ENCODE data around the gene CFAP57.

The CFAP57 gene

GRCh38 chr1:43286115-43286514 is 114.0 kb downstream of the CFAP57 start:
- no peak for DNase-seq (ENCODE audit: extremely low read depth, low read depth)
- no peak for TF ChIP-seq CTCF (IDR thresholded peaks at IDR 0.05; ENCODE audit: low read depth, low read length)

- DNase-seq (ENCODE audit: extremely low read depth, low read depth): no peak
- TF ChIP-seq CTCF (IDR thresholded peaks at IDR 0.05; ENCODE audit: low read depth, low read length): no peak
These were observed 114.4 kb downstream of the CFAP57 start for GRCh38 chr1:43286533-43286932.

GRCh38 chr1:43288058-43288784 is 116.1 kb downstream of the CFAP57 start:
- no peak for DNase-seq (ENCODE audit: extremely low read depth, low read depth)
- no peak for TF ChIP-seq CTCF (IDR thresholded peaks at IDR 0.05; ENCODE audit: low read depth, low read length)

- DNase-seq (ENCODE audit: extremely low read depth, low read depth): no peak
- no peak for TF ChIP-seq CTCF (IDR thresholded peaks at IDR 0.05; ENCODE audit: low read depth, low read length)
These were observed 116.9 kb downstream of the CFAP57 start for GRCh38 chr1:43288785-43289706.

GRCh38 chr1:43292216-43292615 is 120.1 kb downstream of the CFAP57 start:
- no peak for DNase-seq (ENCODE audit: extremely low read depth, low read depth)
- no peak for TF ChIP-seq CTCF (IDR thresholded peaks at IDR 0.05; ENCODE audit: low read depth, low read length)

- no peak for DNase-seq (ENCODE audit: extremely low read depth, low read depth)
- no peak for TF ChIP-seq CTCF (IDR thresholded peaks at IDR 0.05; ENCODE audit: low read depth, low read length)
These were observed 120.5 kb downstream of the CFAP57 start for GRCh38 chr1:43292679-43293078.

GRCh38 chr1:43293176-43293575 is 121.0 kb downstream of the CFAP57 start:
- TF ChIP-seq CTCF (IDR thresholded peaks at IDR 0.05; ENCODE audit: low read depth, low read length): no peak
- no peak for DNase-seq (ENCODE audit: extremely low read depth, low read depth)

Data from AG09319 (cell line).